Measurements from ENCODE around the gene TMEM184B.

DNA sequence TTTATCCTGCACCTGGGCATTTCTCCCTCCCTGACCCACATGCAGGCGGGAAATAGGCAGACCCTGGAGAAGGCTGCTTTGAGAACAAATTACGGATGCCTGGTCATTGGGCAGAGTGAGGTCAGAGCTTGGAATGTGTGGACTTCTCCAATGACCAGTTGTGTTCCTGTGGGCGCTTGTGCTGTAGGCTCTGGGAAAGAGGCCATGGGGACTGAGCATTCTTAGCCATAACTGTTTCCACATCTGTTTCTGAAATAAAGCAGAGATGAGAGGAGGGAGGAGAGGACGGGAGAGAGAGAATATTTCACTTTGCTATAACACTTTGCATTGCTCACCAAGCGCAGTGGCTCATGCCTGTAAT, 11.2 kb upstream of the TMEM184B start:
- no peak for TF ChIP-seq JUN (IDR thresholded peaks at IDR 0.05)
- no peak for TF ChIP-seq POLR2A (IDR thresholded peaks at IDR 0.05; ENCODE audit: low read length)
- TF ChIP-seq, protein P1, sequence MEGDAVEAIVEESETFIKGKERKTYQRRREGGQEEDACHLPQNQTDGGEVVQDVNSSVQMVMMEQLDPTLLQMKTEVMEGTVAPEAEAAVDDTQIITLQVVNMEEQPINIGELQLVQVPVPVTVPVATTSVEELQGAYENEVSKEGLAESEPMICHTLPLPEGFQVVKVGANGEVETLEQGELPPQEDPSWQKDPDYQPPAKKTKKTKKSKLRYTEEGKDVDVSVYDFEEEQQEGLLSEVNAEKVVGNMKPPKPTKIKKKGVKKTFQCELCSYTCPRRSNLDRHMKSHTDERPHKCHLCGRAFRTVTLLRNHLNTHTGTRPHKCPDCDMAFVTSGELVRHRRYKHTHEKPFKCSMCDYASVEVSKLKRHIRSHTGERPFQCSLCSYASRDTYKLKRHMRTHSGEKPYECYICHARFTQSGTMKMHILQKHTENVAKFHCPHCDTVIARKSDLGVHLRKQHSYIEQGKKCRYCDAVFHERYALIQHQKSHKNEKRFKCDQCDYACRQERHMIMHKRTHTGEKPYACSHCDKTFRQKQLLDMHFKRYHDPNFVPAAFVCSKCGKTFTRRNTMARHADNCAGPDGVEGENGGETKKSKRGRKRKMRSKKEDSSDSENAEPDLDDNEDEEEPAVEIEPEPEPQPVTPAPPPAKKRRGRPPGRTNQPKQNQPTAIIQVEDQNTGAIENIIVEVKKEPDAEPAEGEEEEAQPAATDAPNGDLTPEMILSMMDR (IDR thresholded peaks at IDR 0.05): no peak
- TF ChIP-seq, protein P2, sequence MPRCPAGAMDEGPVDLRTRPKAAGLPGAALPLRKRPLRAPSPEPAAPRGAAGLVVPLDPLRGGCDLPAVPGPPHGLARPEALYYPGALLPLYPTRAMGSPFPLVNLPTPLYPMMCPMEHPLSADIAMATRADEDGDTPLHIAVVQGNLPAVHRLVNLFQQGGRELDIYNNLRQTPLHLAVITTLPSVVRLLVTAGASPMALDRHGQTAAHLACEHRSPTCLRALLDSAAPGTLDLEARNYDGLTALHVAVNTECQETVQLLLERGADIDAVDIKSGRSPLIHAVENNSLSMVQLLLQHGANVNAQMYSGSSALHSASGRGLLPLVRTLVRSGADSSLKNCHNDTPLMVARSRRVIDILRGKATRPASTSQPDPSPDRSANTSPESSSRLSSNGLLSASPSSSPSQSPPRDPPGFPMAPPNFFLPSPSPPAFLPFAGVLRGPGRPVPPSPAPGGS (IDR thresholded peaks at IDR 0.05): no peak
- TF ChIP-seq EP300 (IDR thresholded peaks at IDR 0.05): no peak
- TF ChIP-seq, protein P3, sequence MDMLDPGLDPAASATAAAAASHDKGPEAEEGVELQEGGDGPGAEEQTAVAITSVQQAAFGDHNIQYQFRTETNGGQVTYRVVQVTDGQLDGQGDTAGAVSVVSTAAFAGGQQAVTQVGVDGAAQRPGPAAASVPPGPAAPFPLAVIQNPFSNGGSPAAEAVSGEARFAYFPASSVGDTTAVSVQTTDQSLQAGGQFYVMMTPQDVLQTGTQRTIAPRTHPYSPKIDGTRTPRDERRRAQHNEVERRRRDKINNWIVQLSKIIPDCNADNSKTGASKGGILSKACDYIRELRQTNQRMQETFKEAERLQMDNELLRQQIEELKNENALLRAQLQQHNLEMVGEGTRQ (IDR thresholded peaks at IDR 0.05): no peak
- no peak for TF ChIP-seq JUNB (IDR thresholded peaks at IDR 0.05)
- TF ChIP-seq, protein P4, sequence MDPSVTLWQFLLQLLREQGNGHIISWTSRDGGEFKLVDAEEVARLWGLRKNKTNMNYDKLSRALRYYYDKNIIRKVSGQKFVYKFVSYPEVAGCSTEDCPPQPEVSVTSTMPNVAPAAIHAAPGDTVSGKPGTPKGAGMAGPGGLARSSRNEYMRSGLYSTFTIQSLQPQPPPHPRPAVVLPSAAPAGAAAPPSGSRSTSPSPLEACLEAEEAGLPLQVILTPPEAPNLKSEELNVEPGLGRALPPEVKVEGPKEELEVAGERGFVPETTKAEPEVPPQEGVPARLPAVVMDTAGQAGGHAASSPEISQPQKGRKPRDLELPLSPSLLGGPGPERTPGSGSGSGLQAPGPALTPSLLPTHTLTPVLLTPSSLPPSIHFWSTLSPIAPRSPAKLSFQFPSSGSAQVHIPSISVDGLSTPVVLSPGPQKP (IDR thresholded peaks at IDR 0.05; ENCODE audit: low read depth, low read length): no peak
- no peak for TF ChIP-seq ESRRA (IDR thresholded peaks at IDR 0.05; ENCODE audit: borderline replicate concordance, low read length)
- TF ChIP-seq PHF8 (IDR thresholded peaks at IDR 0.05; ENCODE audit: borderline replicate concordance, low read depth): no peak
- no peak for TF ChIP-seq GATA3 (IDR thresholded peaks at IDR 0.05; ENCODE audit: borderline replicate concordance)
- TF ChIP-seq, protein P5, sequence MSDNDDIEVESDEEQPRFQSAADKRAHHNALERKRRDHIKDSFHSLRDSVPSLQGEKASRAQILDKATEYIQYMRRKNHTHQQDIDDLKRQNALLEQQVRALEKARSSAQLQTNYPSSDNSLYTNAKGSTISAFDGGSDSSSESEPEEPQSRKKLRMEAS (IDR thresholded peaks at IDR 0.05): no peak
- TF ChIP-seq CHD2 (IDR thresholded peaks at IDR 0.05; ENCODE audit: low read length, partially characterized antibody): no peak
